SK-N-SH treated with all-trans-retinoic acid at 6 μM for 48 hours (cell line): Measurements from ENCODE around the gene GALT.

Source experiments
- ATAC-seq: fragments of 200-7000 bp; cut with Tn5 transposase; 3 replicates; pipeline ENCODE4 v1.9.1; 2020; ENCODE audit warnings: mild to moderate bottlenecking, moderate library complexity
- ARNTL ChIP-seq: fragments of 450-650 bp; formaldehyde crosslinking; IDR thresholded peaks from 2 replicates; pipeline ENCODE4 v1.5.0; 2020; ENCODE audit warnings: low read depth, mild to moderate bottlenecking, moderate library complexity, borderline replicate concordance
- BACH2 ChIP-seq: fragments of 250-450 bp; sonication (Bioruptor Pico); IDR thresholded peaks from 2 replicates; pipeline ENCODE4 v1.9.0; 2021; ENCODE audit warnings: mild to moderate bottlenecking, borderline replicate concordance
- CSDC2 ChIP-seq: fragments of 250-450 bp; sonication (Bioruptor Pico); IDR thresholded peaks from 2 replicates; pipeline ENCODE4 v1.5.0; 2020; ENCODE audit warnings: mild to moderate bottlenecking, moderate library complexity
- ESRRG ChIP-seq: fragments of 250-450 bp; sonication (Bioruptor Pico); IDR thresholded peaks from 2 replicates; pipeline ENCODE4 v1.6.1; 2021; ENCODE audit warnings: mild to moderate bottlenecking
- GLIS3 ChIP-seq: fragments of 250-450 bp; sonication (Bioruptor Pico); IDR thresholded peaks from 2 replicates; pipeline ENCODE4 v1.5.0; 2020; ENCODE audit warnings: mild to moderate bottlenecking, moderate library complexity
- ISL1 ChIP-seq: fragments of 250-450 bp; sonication (Bioruptor Pico); IDR thresholded peaks from 2 replicates; pipeline ENCODE4 v2.1.2; 2022; ENCODE audit warnings: mild to moderate bottlenecking, moderate library complexity
- PPARA ChIP-seq: fragments of 250-450 bp; sonication (Bioruptor Pico); IDR thresholded peaks from 2 replicates; pipeline ENCODE4 v1.5.0; 2020; ENCODE audit warnings: mild to moderate bottlenecking, borderline replicate concordance
- RARB ChIP-seq: fragments of 250-450 bp; sonication (Bioruptor Pico); IDR thresholded peaks from 2 replicates; pipeline ENCODE4 v1.8.0; 2021; ENCODE audit warnings: mild to moderate bottlenecking, moderate library complexity
- TCF4 ChIP-seq: fragments of 250-450 bp; sonication (Bioruptor Pico); IDR thresholded peaks from 2 replicates; pipeline ENCODE4 v1.8.0; 2021; ENCODE audit warnings: mild to moderate bottlenecking, moderate library complexity, borderline replicate concordance
- TOX ChIP-seq: fragments of 250-450 bp; sonication (Bioruptor Pico); IDR thresholded peaks from 2 replicates; pipeline ENCODE4 v1.8.0; 2021; ENCODE audit warnings: mild to moderate bottlenecking, moderate library complexity, borderline replicate concordance
- ZC3H10 ChIP-seq: fragments of 250-450 bp; sonication (Bioruptor Pico); IDR thresholded peaks from 2 replicates; pipeline ENCODE4 v1.5.1; 2021; ENCODE audit warnings: mild to moderate bottlenecking, moderate library complexity
- ZFP3 ChIP-seq: fragments of 250-450 bp; sonication (Bioruptor Pico); IDR thresholded peaks from 2 replicates; pipeline ENCODE4 v1.5.0; 2020; ENCODE audit warnings: mild to moderate bottlenecking, moderate library complexity
- ZFP30 ChIP-seq: fragments of 450-650 bp; formaldehyde crosslinking; IDR thresholded peaks from 2 replicates; pipeline ENCODE4 v1.5.0; 2022; ENCODE audit warnings: mild to moderate bottlenecking, moderate library complexity
- ZNF565 ChIP-seq: fragments of 450-650 bp; formaldehyde crosslinking; conservative IDR thresholded peaks from 2 replicates; pipeline ENCODE4 v1.5.0; 2020; ENCODE audit warnings: low read depth, mild to moderate bottlenecking, moderate library complexity
- ZNF8 ChIP-seq: fragments of 450-650 bp; formaldehyde crosslinking; IDR thresholded peaks from 2 replicates; pipeline ENCODE4 v1.5.0; 2020; ENCODE audit warnings: mild to moderate bottlenecking, moderate library complexity
- TF ChIP-seq, protein P1 (sequence below): fragments of 250-450 bp; sonication (Bioruptor Pico); IDR thresholded peaks from 2 replicates; pipeline ENCODE4 v1.5.1; 2020; ENCODE audit warnings: low read depth, mild to moderate bottlenecking, moderate library complexity
- TF ChIP-seq, protein P2 (sequence below): fragments of 250-450 bp; sonication (Bioruptor Pico); IDR thresholded peaks from 2 replicates; pipeline ENCODE4 v1.5.0; 2020; ENCODE audit warnings: mild to moderate bottlenecking, moderate library complexity
- TF ChIP-seq, protein P3 (sequence below): fragments of 250-450 bp; sonication (Bioruptor Pico); IDR thresholded peaks from 2 replicates; pipeline ENCODE4 v1.8.0; 2020; ENCODE audit warnings: mild to moderate bottlenecking, moderate library complexity, borderline replicate concordance
- TF ChIP-seq, protein P4 (sequence below): fragments of 250-450 bp; sonication (Bioruptor Pico); IDR thresholded peaks from 2 replicates; pipeline ENCODE4 v1.8.0; 2021; ENCODE audit warnings: low read depth, mild to moderate bottlenecking, moderate library complexity, borderline replicate concordance
- TF ChIP-seq, protein P5 (sequence below): fragments of 250-450 bp; sonication (Bioruptor Pico); IDR thresholded peaks from 2 replicates; pipeline ENCODE4 v1.5.1; 2021; ENCODE audit warnings: mild to moderate bottlenecking, moderate library complexity

Gene GALT

DNA sequence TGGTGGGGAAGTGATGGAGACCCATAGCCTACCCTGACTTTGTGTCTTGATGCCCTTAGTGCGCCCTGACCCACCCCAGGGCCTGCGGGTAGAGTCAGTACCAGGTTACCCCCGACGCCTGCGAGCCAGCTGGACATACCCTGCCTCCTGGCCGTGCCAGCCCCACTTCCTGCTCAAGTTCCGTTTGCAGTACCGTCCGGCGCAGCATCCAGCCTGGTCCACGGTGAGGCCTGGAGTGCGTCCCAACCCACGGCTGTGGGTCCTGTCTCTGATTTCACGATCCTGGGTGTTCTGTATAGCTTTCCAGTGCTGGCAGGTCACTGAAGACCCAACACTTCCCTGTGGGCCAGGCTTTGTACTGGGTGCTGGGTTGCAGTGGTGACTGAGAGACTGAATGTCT, 12.0 kb downstream of the GALT start:
- ATAC-seq, result no peak
- TF ChIP-seq, protein P1, sequence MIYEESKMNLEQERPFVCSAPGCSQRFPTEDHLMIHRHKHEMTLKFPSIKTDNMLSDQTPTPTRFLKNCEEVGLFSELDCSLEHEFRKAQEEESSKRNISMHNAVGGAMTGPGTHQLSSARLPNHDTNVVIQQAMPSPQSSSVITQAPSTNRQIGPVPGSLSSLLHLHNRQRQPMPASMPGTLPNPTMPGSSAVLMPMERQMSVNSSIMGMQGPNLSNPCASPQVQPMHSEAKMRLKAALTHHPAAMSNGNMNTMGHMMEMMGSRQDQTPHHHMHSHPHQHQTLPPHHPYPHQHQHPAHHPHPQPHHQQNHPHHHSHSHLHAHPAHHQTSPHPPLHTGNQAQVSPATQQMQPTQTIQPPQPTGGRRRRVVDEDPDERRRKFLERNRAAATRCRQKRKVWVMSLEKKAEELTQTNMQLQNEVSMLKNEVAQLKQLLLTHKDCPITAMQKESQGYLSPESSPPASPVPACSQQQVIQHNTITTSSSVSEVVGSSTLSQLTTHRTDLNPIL (CRISPR knock-in tag), result no peak
- no peak for TF ChIP-seq ZC3H10 (CRISPR knock-in tag)
- no peak for TF ChIP-seq BACH2 (CRISPR knock-in tag)
- TF ChIP-seq ZNF565, result no peak
- no peak for TF ChIP-seq PPARA (CRISPR knock-in tag)
- TF ChIP-seq, protein P2, sequence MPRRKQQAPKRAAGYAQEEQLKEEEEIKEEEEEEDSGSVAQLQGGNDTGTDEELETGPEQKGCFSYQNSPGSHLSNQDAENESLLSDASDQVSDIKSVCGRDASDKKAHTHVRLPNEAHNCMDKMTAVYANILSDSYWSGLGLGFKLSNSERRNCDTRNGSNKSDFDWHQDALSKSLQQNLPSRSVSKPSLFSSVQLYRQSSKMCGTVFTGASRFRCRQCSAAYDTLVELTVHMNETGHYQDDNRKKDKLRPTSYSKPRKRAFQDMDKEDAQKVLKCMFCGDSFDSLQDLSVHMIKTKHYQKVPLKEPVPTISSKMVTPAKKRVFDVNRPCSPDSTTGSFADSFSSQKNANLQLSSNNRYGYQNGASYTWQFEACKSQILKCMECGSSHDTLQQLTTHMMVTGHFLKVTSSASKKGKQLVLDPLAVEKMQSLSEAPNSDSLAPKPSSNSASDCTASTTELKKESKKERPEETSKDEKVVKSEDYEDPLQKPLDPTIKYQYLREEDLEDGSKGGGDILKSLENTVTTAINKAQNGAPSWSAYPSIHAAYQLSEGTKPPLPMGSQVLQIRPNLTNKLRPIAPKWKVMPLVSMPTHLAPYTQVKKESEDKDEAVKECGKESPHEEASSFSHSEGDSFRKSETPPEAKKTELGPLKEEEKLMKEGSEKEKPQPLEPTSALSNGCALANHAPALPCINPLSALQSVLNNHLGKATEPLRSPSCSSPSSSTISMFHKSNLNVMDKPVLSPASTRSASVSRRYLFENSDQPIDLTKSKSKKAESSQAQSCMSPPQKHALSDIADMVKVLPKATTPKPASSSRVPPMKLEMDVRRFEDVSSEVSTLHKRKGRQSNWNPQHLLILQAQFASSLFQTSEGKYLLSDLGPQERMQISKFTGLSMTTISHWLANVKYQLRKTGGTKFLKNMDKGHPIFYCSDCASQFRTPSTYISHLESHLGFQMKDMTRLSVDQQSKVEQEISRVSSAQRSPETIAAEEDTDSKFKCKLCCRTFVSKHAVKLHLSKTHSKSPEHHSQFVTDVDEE (CRISPR knock-in tag), result no peak
- TF ChIP-seq ISL1 (CRISPR knock-in tag), result no peak
- no peak for TF ChIP-seq CSDC2 (CRISPR knock-in tag)
- TF ChIP-seq ARNTL (CRISPR knock-in tag), result no peak

DNA sequence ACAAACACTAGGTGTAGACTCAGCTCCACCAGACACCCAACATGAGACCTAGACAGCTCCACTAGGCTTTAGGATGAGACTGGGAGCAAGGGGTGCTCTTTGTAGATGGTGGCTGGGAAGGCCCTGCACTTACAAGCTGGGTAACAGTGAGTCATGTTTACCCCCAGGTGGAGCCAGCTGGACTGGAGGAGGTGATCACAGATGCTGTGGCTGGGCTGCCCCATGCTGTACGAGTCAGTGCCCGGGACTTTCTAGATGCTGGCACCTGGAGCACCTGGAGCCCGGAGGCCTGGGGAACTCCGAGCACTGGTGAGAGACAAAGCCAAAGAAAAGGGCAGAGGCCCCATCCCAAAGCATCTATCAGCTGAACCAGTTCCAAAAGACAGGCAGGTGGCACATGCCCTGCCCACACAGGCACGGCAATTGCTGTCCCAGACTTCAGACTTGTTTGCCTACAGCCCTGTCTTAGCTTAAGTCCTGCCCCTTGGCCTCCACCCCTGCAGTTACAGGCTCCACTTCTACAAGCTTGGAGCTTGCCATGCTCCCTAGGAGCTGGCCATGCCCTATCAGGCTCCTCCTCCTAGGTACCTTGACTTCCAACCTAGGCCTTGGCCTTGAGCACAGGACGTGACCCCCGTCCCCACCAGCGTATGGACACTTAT, 13.2 kb downstream of the GALT start:
- no peak for TF ChIP-seq ZNF8 (CRISPR knock-in tag)
- TF ChIP-seq, protein P3, sequence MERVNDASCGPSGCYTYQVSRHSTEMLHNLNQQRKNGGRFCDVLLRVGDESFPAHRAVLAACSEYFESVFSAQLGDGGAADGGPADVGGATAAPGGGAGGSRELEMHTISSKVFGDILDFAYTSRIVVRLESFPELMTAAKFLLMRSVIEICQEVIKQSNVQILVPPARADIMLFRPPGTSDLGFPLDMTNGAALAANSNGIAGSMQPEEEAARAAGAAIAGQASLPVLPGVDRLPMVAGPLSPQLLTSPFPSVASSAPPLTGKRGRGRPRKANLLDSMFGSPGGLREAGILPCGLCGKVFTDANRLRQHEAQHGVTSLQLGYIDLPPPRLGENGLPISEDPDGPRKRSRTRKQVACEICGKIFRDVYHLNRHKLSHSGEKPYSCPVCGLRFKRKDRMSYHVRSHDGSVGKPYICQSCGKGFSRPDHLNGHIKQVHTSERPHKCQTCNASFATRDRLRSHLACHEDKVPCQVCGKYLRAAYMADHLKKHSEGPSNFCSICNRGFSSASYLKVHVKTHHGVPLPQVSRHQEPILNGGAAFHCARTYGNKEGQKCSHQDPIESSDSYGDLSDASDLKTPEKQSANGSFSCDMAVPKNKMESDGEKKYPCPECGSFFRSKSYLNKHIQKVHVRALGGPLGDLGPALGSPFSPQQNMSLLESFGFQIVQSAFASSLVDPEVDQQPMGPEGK, result no peak
- no peak for TF ChIP-seq ZFP30 (CRISPR knock-in tag)
- no peak for TF ChIP-seq ARNTL (CRISPR knock-in tag)
- TF ChIP-seq GLIS3 (CRISPR knock-in tag), result no peak
- TF ChIP-seq, protein P4, sequence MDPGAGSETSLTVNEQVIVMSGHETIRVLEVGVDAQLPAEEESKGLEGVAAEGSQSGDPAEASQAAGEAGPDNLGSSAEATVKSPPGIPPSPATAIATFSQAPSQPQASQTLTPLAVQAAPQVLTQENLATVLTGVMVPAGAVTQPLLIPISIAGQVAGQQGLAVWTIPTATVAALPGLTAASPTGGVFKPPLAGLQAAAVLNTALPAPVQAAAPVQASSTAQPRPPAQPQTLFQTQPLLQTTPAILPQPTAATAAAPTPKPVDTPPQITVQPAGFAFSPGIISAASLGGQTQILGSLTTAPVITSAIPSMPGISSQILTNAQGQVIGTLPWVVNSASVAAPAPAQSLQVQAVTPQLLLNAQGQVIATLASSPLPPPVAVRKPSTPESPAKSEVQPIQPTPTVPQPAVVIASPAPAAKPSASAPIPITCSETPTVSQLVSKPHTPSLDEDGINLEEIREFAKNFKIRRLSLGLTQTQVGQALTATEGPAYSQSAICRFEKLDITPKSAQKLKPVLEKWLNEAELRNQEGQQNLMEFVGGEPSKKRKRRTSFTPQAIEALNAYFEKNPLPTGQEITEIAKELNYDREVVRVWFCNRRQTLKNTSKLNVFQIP (CRISPR knock-in tag), result no peak
- no peak for TF ChIP-seq ZNF565
- TF ChIP-seq BACH2 (CRISPR knock-in tag), result no peak
- TF ChIP-seq RARB (CRISPR knock-in tag), result no peak
- no peak for TF ChIP-seq ISL1 (CRISPR knock-in tag)
- TF ChIP-seq, protein P2 (CRISPR knock-in tag), result no peak
- TF ChIP-seq TCF4 (CRISPR knock-in tag), result no peak
- no peak for TF ChIP-seq ESRRG (CRISPR knock-in tag)
- TF ChIP-seq, all 23 proteins: peak for 0
- ATAC-seq, result no peak

DNA sequence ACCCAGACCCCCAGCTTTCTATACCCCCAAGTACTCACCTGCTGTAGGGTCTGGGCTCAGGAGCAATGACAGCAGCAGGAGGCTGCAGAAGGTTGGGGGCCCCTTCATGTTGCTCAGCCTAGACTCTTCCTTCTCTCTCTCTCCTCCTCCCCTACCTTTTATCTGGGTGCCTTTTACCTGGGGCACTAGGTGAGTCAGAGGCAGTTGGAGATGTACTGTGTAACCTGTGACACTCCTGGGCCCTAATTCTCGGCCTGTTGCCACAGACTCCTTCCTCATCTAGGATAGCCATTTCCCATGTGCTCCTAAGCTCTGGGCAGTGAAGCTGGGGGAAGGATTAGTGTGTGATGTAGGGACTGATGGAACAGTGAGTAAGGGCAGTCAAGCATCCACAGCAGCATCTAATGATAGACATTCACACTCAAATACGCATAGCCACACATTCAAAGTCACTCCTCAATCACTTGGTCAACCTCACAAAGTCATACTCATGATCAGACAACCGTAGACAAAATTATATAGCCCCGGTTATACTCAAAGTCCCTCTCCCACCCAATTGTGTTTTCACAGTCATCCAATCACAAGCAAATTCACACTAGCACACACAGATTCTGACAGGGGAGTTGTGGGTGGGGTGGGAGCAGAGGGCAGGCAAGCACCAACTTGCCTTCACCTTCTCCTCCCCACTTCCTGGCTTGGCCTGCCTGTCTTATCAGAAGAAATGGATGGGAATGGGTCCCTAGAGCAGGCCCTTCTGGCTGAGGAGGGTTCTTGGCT, 16.2 kb downstream of the GALT start, which contains the start of gene CCL27:
Gene CCL27 (minus strand): TSS at position 132 of the 777 bp plus-strand sequence. CDS start 24 bp downstream, at position 108.
- ATAC-seq, result no peak
- TF ChIP-seq BACH2 (CRISPR knock-in tag) (no peak), TOX (CRISPR knock-in tag) (no peak), ZFP3 (CRISPR knock-in tag) (no peak)
- TF ChIP-seq, protein P5, sequence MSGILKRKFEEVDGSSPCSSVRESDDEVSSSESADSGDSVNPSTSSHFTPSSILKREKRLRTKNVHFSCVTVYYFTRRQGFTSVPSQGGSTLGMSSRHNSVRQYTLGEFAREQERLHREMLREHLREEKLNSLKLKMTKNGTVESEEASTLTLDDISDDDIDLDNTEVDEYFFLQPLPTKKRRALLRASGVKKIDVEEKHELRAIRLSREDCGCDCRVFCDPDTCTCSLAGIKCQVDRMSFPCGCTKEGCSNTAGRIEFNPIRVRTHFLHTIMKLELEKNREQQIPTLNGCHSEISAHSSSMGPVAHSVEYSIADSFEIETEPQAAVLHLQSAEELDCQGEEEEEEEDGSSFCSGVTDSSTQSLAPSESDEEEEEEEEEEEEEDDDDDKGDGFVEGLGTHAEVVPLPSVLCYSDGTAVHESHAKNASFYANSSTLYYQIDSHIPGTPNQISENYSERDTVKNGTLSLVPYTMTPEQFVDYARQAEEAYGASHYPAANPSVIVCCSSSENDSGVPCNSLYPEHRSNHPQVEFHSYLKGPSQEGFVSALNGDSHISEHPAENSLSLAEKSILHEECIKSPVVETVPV (CRISPR knock-in tag), result no peak
